ENCODE measurements around the gene P4HA2.

Gene P4HA2

GRCh38 chr5:132263548-132264261 is 36.1 kb upstream of the P4HA2 start:
- Histone ChIP-seq H3K4me3 (ENCODE audit: insufficient read depth, low read depth, low read length) (no peak overlapping the region), H3K4me1 (ENCODE audit: control insufficient read depth, insufficient read depth, low read length) (peaks cover 30% of the 10 kb centered on the region), H3K36me3 (ENCODE audit: control insufficient read depth, insufficient read depth, low read length) (no peaks in the 10 kb centered on the region), H3K27ac (ENCODE audit: insufficient read depth, low read depth, low read length, poor library complexity, severe bottlenecking) (no peak overlapping the region), H3K9me3 (ENCODE audit: control insufficient read depth, low read length) (no peaks in the 10 kb centered on the region), H3K27me3 (ENCODE audit: control insufficient read depth, insufficient read depth, low read length, poor library complexity, severe bottlenecking) (no peaks in the 10 kb centered on the region)
- 86 to 88% methylated on average over 6 to 7 of the region's 7 CpGs for WGBS, 2 experiments

- Histone ChIP-seq H3K4me1 (ENCODE audit: control insufficient read depth, insufficient read depth, low read length) (peaks cover 30% of the 10 kb centered on the region), H3K36me3 (ENCODE audit: control insufficient read depth, insufficient read depth, low read length) (no peaks in the 10 kb centered on the region), H3K9me3 (ENCODE audit: control insufficient read depth, low read length) (no peaks in the 10 kb centered on the region), H3K4me3 (ENCODE audit: insufficient read depth, low read depth, low read length) (no peak overlapping the region), H3K27me3 (ENCODE audit: control insufficient read depth, insufficient read depth, low read length, poor library complexity, severe bottlenecking) (peaks cover 2% of the 10 kb centered on the region), H3K27ac (ENCODE audit: insufficient read depth, low read depth, low read length, poor library complexity, severe bottlenecking) (no peak overlapping the region)
- WGBS, 2 experiments, result 97% methylated on average over 2 of the region's 2 CpGs
Observed at GRCh38 chr5:132262882-132263547, 35.4 kb upstream of the P4HA2 start.

GRCh38 chr5:132261881-132262845 is 34.5 kb upstream of the P4HA2 start:
- Histone ChIP-seq H3K27me3 (ENCODE audit: control insufficient read depth, insufficient read depth, low read length, poor library complexity, severe bottlenecking) (peaks cover 7% of the 10 kb centered on the region), H3K36me3 (ENCODE audit: control insufficient read depth, insufficient read depth, low read length) (no peaks in the 10 kb centered on the region), H3K9me3 (ENCODE audit: control insufficient read depth, low read length) (no peaks in the 10 kb centered on the region), H3K4me3 (ENCODE audit: insufficient read depth, low read depth, low read length) (no peak overlapping the region), H3K27ac (ENCODE audit: insufficient read depth, low read depth, low read length, poor library complexity, severe bottlenecking) (no peak overlapping the region), H3K4me1 (ENCODE audit: control insufficient read depth, insufficient read depth, low read length) (peaks cover 33% of the 10 kb centered on the region)
- 93 to 95% methylated on average over 7 of the region's 7 CpGs for WGBS, 2 experiments

- peaks cover 33% of the 10 kb centered on the region for H3K4me1 ChIP-seq (ENCODE audit: control insufficient read depth, insufficient read depth, low read length)
- H3K27me3 ChIP-seq (ENCODE audit: control insufficient read depth, insufficient read depth, low read length, poor library complexity, severe bottlenecking), result peaks cover 16% of the 10 kb centered on the region
- no peak overlapping the region for H3K27ac ChIP-seq (ENCODE audit: insufficient read depth, low read depth, low read length, poor library complexity, severe bottlenecking)
- H3K4me3 ChIP-seq (ENCODE audit: insufficient read depth, low read depth, low read length), result no peak overlapping the region
- no peaks in the 10 kb centered on the region for H3K9me3 ChIP-seq (ENCODE audit: control insufficient read depth, low read length)
- WGBS, 2 experiments, result 60 to 72% methylated on average over 6 of the region's 6 CpGs
- H3K36me3 ChIP-seq (ENCODE audit: control insufficient read depth, insufficient read depth, low read length), result no peaks in the 10 kb centered on the region
Observed at GRCh38 chr5:132260714-132261551, 33.3 kb upstream of the P4HA2 start.

- no peak overlapping the region for H3K27ac ChIP-seq (ENCODE audit: insufficient read depth, low read depth, low read length, poor library complexity, severe bottlenecking)
- H3K4me1 ChIP-seq (ENCODE audit: control insufficient read depth, insufficient read depth, low read length), result peaks cover 33% of the 10 kb centered on the region
- H3K4me3 ChIP-seq (ENCODE audit: insufficient read depth, low read depth, low read length), result no peak overlapping the region
- no peaks in the 10 kb centered on the region for H3K9me3 ChIP-seq (ENCODE audit: control insufficient read depth, low read length)
- no peaks in the 10 kb centered on the region for H3K36me3 ChIP-seq (ENCODE audit: control insufficient read depth, insufficient read depth, low read length)
- H3K27me3 ChIP-seq (ENCODE audit: control insufficient read depth, insufficient read depth, low read length, poor library complexity, severe bottlenecking), result peaks cover 19% of the 10 kb centered on the region
- 87 to 88% methylated on average over 6 of the region's 6 CpGs for WGBS, 2 experiments
Observed at GRCh38 chr5:132260051-132260450, 32.4 kb upstream of the P4HA2 start.

- no peak overlapping the region for H3K27ac ChIP-seq (ENCODE audit: insufficient read depth, low read depth, low read length, poor library complexity, severe bottlenecking)
- H3K4me3 ChIP-seq (ENCODE audit: insufficient read depth, low read depth, low read length), result no peak overlapping the region
- WGBS, 2 experiments, result 72 to 75% methylated on average over 24 of the region's 24 CpGs
Observed at GRCh38 chr5:132259069-132259851, 31.6 kb upstream of the P4HA2 start.

GRCh38 chr5:132258102-132259068 is 30.7 kb upstream of the P4HA2 start:
- H3K9me3 ChIP-seq (ENCODE audit: control insufficient read depth, low read length), result no peaks in the 10 kb centered on the region
- H3K4me1 ChIP-seq (ENCODE audit: control insufficient read depth, insufficient read depth, low read length), result peaks cover 33% of the 10 kb centered on the region
- no peaks in the 10 kb centered on the region for H3K36me3 ChIP-seq (ENCODE audit: control insufficient read depth, insufficient read depth, low read length)
- H3K27ac ChIP-seq (ENCODE audit: insufficient read depth, low read depth, low read length, poor library complexity, severe bottlenecking), result no peak overlapping the region
- 70 to 71% methylated on average over 19 of the region's 19 CpGs for WGBS, 2 experiments
- peak overlapping the region; percentile 66 for H3K4me3 ChIP-seq (ENCODE audit: insufficient read depth, low read depth, low read length)
- H3K27me3 ChIP-seq (ENCODE audit: control insufficient read depth, insufficient read depth, low read length, poor library complexity, severe bottlenecking), result peaks cover 19% of the 10 kb centered on the region

More at GRCh38 chr5:132259069-132259851, 31.6 kb upstream of the P4HA2 start:
- H3K9me3 ChIP-seq (ENCODE audit: control insufficient read depth, low read length), result no peaks in the 10 kb centered on the region
- H3K36me3 ChIP-seq (ENCODE audit: control insufficient read depth, insufficient read depth, low read length), result no peaks in the 10 kb centered on the region
- peaks cover 33% of the 10 kb centered on the region for H3K4me1 ChIP-seq (ENCODE audit: control insufficient read depth, insufficient read depth, low read length)
- H3K27me3 ChIP-seq (ENCODE audit: control insufficient read depth, insufficient read depth, low read length, poor library complexity, severe bottlenecking), result peaks cover 19% of the 10 kb centered on the region

- Histone ChIP-seq H3K36me3 (ENCODE audit: control insufficient read depth, insufficient read depth, low read length) (no peaks in the 10 kb centered on the region), H3K4me1 (ENCODE audit: control insufficient read depth, insufficient read depth, low read length) (peaks cover 33% of the 10 kb centered on the region), H3K4me3 (ENCODE audit: insufficient read depth, low read depth, low read length) (peak within 1 kb of the TSS; percentile 66), H3K9me3 (ENCODE audit: control insufficient read depth, low read length) (no peaks in the 10 kb centered on the region), H3K27me3 (ENCODE audit: control insufficient read depth, insufficient read depth, low read length, poor library complexity, severe bottlenecking) (peaks cover 19% of the 10 kb centered on the region), H3K27ac (ENCODE audit: insufficient read depth, low read depth, low read length, poor library complexity, severe bottlenecking) (no peak within 1 kb of the TSS)
- WGBS, 2 experiments, result 10% methylated on average over 88 of the region's 88 CpGs
Observed at GRCh38 chr5:132257131-132258101, 29.8 kb upstream of the P4HA2 start, which contains the start of gene PDLIM4. TSS of gene PDLIM4 (plus strand) at chr5:132257696. CDS start at chr5:132257735, 39 bp downstream.

All from ectodermal cell (in vitro differentiated cells).